GM18867 (cell line): ENCODE results near the gene LYRM7.
A peak's percentile ranks its signal among the peaks of the same experiment; 100 is the strongest.
"Not testable (repeated sequence)": the region's sequence is repeated elsewhere in the genome, so short reads cannot be mapped to it uniquely, and the experiment has no call there.

Experiments used
- ATAC-seq: cut with Tn5 transposase; IDR thresholded peaks from one replicate; pipeline ENCODE4 v1.9.1; 2021; ENCODE audit warnings: mild to moderate bottlenecking, moderate library complexity; ENCODE audit not compliant: unreplicated experiment

The LYRM7 gene

GRCh38 chr5:131170540-131171275 is at the start of gene LYRM7:
LYRM7 (plus strand) TSS chr5:131170944; CDS start chr5:131171021, 77 bp downstream.
- peak; percentile 98 for ATAC-seq

GRCh38 chr5:131127244-131127643 is 43.5 kb upstream of the LYRM7 start:
- not testable (repeated sequence) for ATAC-seq

- no peak for ATAC-seq
These were observed 41.4 kb upstream of the LYRM7 start for GRCh38 chr5:131129306-131129705.

- ATAC-seq = not testable (repeated sequence)
These were observed 37.7 kb upstream of the LYRM7 start for GRCh38 chr5:131133091-131133490.

- not testable (repeated sequence) for ATAC-seq
These were observed 32.3 kb upstream of the LYRM7 start for GRCh38 chr5:131138406-131138805.

- ATAC-seq = no peak
These were observed 31.4 kb upstream of the LYRM7 start for GRCh38 chr5:131139321-131139720.

GRCh38 chr5:131142970-131143617 is 27.6 kb upstream of the LYRM7 start:
- ATAC-seq = no peak

GRCh38 chr5:131147258-131147657 is 23.5 kb upstream of the LYRM7 start:
- ATAC-seq = no peak

GRCh38 chr5:131148835-131149234 is 21.9 kb upstream of the LYRM7 start:
- ATAC-seq = no peak

GRCh38 chr5:131150408-131150807 is 20.3 kb upstream of the LYRM7 start:
- ATAC-seq = no peak

GRCh38 chr5:131151216-131151615 is 19.5 kb upstream of the LYRM7 start:
- ATAC-seq = no peak

- no peak for ATAC-seq
These were observed 14.4 kb upstream of the LYRM7 start for GRCh38 chr5:131156385-131156784.

GRCh38 chr5:131156957-131157356 is 13.8 kb upstream of the LYRM7 start:
- no peak for ATAC-seq

GRCh38 chr5:131160134-131160533 is 10.6 kb upstream of the LYRM7 start:
- ATAC-seq = no peak

GRCh38 chr5:131163276-131164119 is 7.2 kb upstream of the LYRM7 start:
- no peak for ATAC-seq

- ATAC-seq = peak; percentile 82
These were observed 6.3 kb upstream of the LYRM7 start for GRCh38 chr5:131164191-131165118.

- ATAC-seq = peak; percentile 78
These were observed 5.5 kb upstream of the LYRM7 start, which contains the start of gene HINT1 for GRCh38 chr5:131165119-131165727. HINT1 (minus strand) TSS chr5:131165256; CDS start chr5:131165205, 51 bp downstream.

GRCh38 chr5:131167615-131168014 is 3.1 kb upstream of the LYRM7 start:
- no peak for ATAC-seq

GRCh38 chr5:131169810-131170539 is 769 bp upstream of the LYRM7 start:
- ATAC-seq = no peak
